Left ventricle myocardium inferior (tissue), 1 donor: ENCODE results near the gene HIC2. TPM values are rescaled to one million over a fixed set of nuclear protein-coding genes. Genes with fewer than 3 reads are reported as not detected.
A peak's percentile ranks its signal among the peaks of the same experiment; 100 is the strongest.
"Not testable (repeated sequence)": the region's sequence is repeated elsewhere in the genome, so short reads cannot be mapped to it uniquely, and the experiment has no call there.

Experiments
- DNase-seq: peaks from one replicate; pipeline ENCODE4 v3.0.0-alpha.2; 2020
- H3K27ac ChIP-seq: fragments of 200-600 bp; replicated peaks from 2 replicates; pipeline ENCODE4 v1.8.0; 2021
- H3K27me3 ChIP-seq: fragments of 200-600 bp; 2 replicates; pipeline ENCODE4 v1.8.0; 2021; ENCODE audit warnings: low read depth
- H3K36me3 ChIP-seq: fragments of 200-600 bp; 2 replicates; pipeline ENCODE4 v1.8.0; 2021
- H3K4me1 ChIP-seq: fragments of 200-600 bp; 2 replicates; pipeline ENCODE4 v1.8.0; 2021
- H3K4me3 ChIP-seq: fragments of 200-600 bp; 2 replicates; pipeline ENCODE4 v1.8.0; 2021; ENCODE audit warnings: mild to moderate bottlenecking, moderate library complexity
- H3K9me3 ChIP-seq: fragments of 200-600 bp; replicated peaks from 2 replicates; pipeline ENCODE4 v1.8.0; 2021
- intact Hi-C: fragments of 100-400 bp; cut with micrococcal nuclease; formaldehyde crosslinking; loops from one replicate; pipeline ENCODE4 v1.11.0; 2022
- long read RNA-seq: library from polyadenylated mRNA; unstranded; transcript quantifications from one replicate; pipeline ENCODE4 v2.0.0, GENCODE V29; 2021
- total RNA-seq: library from RNA; stranded (reverse); fragmentation: NEBNext Ultra II Directional; extraction: Animal tissue kit (Norgen Biotek cat#: 25700); gene quantifications from one replicate; pipeline ENCODE4 v1.2.1, GENCODE V29; 2021
- donor health status: DM: no; HTN: yes; CAD: no; lungs with severe emphysema.

The HIC2 gene, protein sequence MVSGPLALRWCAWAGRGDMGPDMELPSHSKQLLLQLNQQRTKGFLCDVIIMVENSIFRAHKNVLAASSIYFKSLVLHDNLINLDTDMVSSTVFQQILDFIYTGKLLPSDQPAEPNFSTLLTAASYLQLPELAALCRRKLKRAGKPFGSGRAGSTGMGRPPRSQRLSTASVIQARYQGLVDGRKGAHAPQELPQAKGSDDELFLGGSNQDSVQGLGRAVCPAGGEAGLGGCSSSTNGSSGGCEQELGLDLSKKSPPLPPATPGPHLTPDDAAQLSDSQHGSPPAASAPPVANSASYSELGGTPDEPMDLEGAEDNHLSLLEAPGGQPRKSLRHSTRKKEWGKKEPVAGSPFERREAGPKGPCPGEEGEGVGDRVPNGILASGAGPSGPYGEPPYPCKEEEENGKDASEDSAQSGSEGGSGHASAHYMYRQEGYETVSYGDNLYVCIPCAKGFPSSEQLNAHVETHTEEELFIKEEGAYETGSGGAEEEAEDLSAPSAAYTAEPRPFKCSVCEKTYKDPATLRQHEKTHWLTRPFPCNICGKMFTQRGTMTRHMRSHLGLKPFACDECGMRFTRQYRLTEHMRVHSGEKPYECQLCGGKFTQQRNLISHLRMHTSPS
- 1.5 TPM for total RNA-seq
- long read RNA-seq, full-length matches to known transcripts = 1 of 4 reads
- long read RNA-seq, partial matches to known transcripts = 0 of 4 reads
- long read RNA-seq, other reads (novel, unspliced or antisense) = 3 of 4 reads

DNA sequence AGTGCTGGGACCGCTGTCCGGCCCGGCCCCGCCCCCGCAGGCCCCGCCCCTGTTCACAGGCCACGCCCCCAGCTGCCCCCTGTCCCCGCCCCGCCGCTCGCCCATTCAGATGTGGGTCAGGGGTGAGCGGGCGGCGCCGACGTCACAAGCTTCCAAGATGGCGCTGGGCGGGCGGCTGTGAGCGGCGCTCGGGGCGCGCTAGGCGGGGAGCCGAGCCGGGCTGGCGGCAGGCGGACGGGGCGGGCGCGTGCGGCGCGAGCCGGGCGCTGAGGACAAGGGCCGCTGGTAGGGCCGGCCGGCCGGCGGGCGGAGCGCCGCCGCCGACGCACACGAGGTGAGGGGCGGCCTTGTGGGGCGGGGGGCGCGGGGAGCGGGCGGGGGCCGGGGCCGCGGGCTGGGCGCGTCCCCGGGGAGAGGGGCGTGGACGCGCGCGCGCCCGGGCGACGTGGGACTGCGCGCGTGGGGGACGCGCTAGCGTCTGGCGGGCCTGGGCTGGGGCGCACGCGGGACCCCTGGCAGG lies at the start of gene HIC2:
Gene HIC2 (plus strand): TSS at position 145 of the 520 bp plus-strand sequence. CDS start 25,461 bp downstream, outside the sequence.
- intact Hi-C loops, H3K36me3 ChIP-seq, H3K27me3 ChIP-seq, DNase-seq, H3K9me3 ChIP-seq, H3K4me1 ChIP-seq: not testable (repeated sequence)
- Histone ChIP-seq H3K27ac (peak within 1 kb of the TSS; percentile 62), H3K4me3 (peak within 1 kb of the TSS; percentile 66)

DNA sequence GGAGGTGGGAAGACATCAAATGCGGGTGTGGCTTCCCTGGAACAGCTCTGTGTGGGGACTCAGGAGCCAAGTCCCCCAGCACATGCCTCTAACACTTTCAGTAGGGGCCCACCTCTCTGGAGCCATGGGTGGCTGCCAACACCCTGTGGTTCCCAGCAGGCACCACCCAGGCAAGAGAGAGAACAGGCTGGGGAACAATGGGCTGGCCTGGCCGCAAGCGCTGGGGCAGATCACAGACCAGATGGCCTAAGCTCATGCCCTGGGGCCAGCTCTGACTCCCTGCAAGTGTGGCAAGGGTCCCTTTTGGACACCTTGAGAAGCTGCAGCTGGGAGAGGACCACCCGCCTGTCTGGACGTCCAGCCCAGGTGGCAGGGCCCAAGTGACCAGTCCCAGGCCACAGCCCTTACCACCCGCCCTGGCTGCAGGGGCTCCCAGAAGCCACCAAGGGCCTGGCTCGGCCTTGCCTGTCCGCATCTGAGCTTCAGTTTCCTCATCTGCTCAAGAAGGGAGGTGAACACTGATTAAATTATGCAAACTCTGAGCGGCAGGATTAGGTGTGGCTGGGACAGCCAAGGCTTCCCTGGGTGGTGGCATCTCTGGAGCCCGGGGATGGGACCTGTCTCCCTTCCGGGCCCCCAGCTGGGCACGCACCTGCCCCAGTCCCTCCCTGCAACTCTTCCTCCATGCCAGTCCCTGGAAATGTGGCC lies 48.4 kb upstream of the HIC2 start:
- H3K9me3 ChIP-seq, H3K27ac ChIP-seq, H3K27me3 ChIP-seq, intact Hi-C loops, H3K4me1 ChIP-seq, DNase-seq, H3K36me3 ChIP-seq, H3K4me3 ChIP-seq: not testable (repeated sequence)

DNA sequence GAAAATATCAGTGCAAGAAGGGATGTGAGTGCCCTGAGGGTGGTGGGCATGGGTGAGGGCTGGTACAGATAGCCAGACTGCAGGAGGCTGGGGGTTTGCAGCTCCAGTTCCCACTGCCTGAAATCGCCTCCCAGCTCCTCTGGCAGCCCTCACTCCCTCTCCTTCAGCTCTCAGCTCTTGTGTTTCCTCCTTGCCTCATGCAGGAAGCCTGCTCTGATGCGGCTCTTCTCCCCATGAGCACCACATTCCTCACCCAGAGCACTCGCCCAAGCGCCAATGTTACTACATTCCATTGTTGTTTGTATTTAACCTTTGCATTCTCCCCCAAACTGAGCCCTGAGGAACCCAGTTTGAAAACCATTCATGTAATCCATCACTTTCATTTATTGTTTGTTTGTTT lies 41.3 kb upstream of the HIC2 start:
- H3K4me3 ChIP-seq, DNase-seq, H3K27ac ChIP-seq, H3K27me3 ChIP-seq, H3K36me3 ChIP-seq, H3K9me3 ChIP-seq, H3K4me1 ChIP-seq, intact Hi-C loops: not testable (repeated sequence)

DNA sequence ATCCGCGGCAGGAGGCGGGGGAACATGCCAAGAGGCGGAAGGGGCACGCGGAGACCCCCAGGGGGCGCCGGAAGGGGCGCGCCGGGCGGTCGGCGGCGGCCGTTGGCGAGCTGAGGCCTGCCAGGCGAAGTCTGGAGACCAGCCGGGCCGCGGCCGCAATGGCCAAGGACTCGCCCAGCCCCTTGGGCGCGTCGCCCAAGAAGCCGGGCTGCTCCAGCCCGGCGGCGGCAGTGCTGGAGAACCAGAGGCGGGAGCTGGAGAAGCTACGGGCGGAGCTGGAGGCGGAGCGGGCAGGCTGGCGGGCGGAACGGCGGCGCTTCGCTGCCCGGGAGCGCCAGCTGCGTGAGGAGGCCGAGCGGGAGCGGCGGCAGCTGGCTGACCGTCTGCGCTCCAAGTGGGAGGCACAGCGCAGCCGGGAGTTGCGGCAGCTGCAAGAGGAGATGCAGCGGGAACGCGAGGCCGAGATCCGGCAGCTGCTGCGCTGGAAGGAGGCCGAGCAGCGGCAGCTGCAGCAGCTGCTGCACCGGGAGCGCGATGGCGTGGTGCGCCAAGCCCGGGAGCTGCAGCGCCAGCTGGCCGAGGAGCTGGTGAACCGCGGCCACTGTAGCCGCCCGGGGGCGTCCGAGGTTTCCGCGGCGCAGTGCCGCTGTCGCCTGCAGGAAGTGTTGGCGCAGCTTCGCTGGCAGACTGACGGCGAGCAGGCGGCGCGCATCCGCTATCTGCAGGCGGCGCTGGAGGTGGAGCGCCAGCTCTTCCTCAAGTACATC lies 33.3 kb upstream of the HIC2 start, which contains the start of gene RIMBP3B:
Gene RIMBP3B (plus strand): TSS at position 51 of the 767 bp plus-strand sequence. CDS start 108 bp downstream, at position 159.
- H3K9me3 ChIP-seq, H3K4me3 ChIP-seq, H3K27ac ChIP-seq, H3K4me1 ChIP-seq, DNase-seq, H3K27me3 ChIP-seq, H3K36me3 ChIP-seq, intact Hi-C loops: not testable (repeated sequence)

DNA sequence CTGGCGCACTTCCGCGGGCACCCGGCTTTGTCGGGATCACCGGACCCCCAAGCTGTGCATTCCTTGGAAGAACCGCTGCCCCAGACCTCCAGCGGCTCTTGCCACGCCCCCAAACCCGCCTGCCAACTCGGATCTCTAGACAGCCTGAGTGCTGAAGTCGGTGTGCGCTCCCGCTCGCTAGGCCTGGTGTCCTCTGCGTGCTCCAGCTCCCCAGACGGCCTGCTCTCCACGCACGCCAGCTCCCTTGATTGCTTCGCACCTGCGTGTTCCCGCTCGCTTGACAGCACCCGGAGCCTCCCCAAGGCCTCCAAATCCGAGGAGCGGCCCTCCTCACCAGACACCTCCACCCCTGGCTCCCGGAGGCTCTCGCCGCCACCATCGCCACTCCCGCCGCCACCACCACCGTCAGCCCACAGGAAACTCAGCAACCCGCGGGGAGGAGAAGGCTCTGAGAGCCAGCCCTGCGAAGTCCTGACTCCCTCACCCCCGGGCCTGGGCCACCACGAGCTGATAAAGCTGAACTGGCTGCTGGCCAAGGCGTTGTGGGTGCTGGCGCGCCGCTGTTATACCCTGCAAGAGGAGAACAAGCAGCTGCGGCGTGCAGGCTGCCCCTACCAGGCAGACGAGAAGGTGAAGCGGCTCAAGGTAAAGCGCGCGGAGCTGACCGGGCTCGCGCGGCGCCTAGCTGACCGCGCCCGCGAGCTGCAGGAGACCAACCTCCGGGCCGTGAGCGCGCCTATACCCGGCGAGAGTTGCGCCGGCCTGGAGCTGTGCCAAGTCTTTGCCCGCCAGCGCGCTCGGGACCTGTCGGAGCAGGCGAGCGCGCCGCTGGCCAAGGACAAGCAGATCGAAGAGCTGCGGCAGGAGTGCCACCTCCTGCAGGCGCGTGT lies 32.5 kb upstream of the HIC2 start:
- DNase-seq, intact Hi-C loops, H3K4me3 ChIP-seq, H3K27ac ChIP-seq, H3K36me3 ChIP-seq, H3K4me1 ChIP-seq, H3K27me3 ChIP-seq, H3K9me3 ChIP-seq: not testable (repeated sequence)

DNA sequence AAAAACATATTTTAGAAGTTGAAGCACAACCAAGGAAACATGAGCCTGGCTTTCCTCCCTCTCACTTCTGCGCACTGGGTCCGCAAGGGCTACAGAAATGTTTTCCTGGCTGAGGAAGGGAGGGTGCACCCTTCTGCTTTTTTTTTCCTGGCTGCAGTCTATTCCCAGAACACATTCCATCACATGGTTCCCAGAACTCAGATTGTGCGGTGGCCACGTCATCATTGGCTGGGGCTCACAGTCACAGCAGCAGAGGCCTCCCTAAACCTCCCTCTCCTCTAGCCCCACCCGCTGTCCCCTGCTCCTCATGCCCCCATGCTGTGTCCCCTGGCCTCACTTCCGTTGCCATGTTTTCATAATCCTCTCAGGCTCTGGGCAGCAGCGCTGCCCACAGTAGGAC lies 27.7 kb upstream of the HIC2 start:
- H3K9me3 ChIP-seq, H3K36me3 ChIP-seq, intact Hi-C loops, H3K4me3 ChIP-seq, H3K27ac ChIP-seq, DNase-seq, H3K4me1 ChIP-seq, H3K27me3 ChIP-seq: not testable (repeated sequence)

DNA sequence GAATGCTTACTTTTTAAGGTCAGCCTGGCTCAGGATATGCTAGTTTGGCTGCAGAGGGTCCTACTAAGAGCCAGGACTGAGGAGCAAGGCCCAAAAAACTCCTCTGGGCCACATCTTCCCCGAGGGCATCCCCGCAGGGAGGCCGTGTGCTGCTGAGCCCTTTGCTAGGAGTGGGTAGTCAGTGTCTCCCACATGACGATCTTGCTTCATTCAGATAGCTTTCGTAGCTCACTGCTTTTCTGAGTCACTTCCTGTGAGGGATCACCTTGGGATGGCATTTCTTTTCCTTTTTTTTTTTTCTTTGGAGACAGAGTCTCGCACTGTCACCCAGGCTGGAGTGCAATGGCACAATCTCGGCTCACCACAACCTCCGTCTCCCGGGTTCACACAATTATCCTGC lies 27.2 kb upstream of the HIC2 start:
- DNase-seq, H3K4me3 ChIP-seq, H3K4me1 ChIP-seq, H3K27ac ChIP-seq, H3K9me3 ChIP-seq, intact Hi-C loops, H3K27me3 ChIP-seq, H3K36me3 ChIP-seq: not testable (repeated sequence)

DNA sequence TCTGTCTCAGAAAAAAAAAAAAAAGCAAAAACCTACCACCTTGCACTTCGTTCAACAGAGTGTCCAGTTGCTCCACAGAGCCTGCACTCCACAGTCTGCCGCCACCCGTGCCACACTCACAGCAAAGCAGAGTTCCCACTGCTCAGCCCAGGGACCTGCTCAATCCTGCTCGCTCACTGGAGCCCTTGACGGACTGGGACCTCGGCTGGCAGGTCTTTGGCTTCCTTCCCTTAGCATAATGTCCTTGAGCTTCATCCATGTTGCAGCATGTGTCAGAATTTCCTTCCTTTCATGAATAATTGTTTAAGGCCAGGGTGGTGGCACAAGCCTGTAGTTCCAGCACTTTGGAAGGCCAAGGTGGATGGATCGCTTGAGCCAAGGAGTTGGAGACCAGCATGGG lies 22.6 kb upstream of the HIC2 start:
- H3K4me1 ChIP-seq, H3K4me3 ChIP-seq, H3K36me3 ChIP-seq, H3K27me3 ChIP-seq, H3K9me3 ChIP-seq, H3K27ac ChIP-seq, intact Hi-C loops, DNase-seq: not testable (repeated sequence)

DNA sequence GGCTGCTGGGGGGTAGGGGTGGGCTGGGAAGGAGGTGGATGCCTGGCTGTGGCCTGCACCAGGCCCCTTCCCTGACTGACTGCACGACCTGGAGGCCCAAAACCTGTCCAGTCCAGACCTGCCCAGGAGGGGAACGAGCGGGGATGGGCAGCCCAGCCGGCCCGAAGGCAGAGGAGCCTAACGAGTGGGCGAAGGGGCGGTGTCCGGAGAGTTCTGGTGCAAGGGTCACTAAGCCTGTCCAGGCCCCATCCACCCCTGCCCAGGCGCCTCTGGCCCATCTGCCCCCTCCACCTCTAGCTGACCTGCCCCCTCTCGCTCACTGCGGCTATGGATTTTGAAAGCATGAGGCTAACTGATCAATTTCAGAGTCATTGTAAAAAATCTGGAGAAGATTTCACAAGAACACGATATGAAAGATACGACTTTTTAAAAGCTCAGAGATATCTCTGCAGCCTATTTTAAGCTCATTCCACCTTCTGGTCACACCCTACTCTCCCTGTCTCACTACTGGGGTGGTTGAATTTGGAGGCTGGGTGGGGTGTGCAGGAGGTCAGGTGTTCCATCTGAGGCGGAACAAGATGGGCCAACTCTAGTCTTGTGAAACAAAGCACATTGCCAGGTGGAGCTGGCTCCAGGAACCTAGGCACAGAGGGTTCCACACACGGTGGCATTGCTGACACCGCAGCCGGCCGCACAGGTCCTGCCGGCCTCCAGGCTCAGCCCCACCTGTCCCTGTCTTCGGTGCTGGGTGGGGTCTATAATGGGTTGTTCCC lies 15.8 kb upstream of the HIC2 start:
- H3K4me1 ChIP-seq, H3K9me3 ChIP-seq, H3K27me3 ChIP-seq, intact Hi-C loops, DNase-seq, H3K4me3 ChIP-seq, H3K36me3 ChIP-seq, H3K27ac ChIP-seq: not testable (repeated sequence)

DNA sequence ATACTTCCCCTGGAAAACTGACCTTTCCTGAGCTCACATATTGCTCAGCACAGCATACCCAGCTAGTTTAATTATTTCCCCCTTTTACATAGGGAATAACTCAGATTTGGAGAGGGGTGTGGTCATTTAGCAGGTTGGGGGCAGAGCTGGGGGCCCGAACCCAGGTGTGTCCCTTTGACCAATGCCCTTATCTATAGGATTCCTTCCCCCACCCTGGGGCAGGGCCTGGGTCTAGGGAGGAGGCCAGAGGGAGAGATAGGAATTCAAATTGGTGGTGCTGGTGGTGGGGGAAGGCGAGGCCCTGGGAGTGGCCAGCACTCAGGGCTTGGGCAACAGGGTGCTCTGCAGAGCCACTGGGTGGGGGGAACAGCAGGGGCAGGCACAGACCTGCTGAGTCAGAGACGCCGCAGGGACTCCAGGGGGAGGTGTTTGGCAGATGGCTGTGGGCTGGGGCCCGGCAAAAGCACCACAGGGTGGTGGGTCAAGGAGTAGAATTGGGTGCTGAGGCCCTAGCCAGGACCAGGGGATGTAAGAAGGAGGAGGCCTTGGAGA lies 14.3 kb upstream of the HIC2 start:
- H3K9me3 ChIP-seq, intact Hi-C loops, H3K27ac ChIP-seq, DNase-seq, H3K4me3 ChIP-seq, H3K4me1 ChIP-seq, H3K27me3 ChIP-seq, H3K36me3 ChIP-seq: not testable (repeated sequence)

DNA sequence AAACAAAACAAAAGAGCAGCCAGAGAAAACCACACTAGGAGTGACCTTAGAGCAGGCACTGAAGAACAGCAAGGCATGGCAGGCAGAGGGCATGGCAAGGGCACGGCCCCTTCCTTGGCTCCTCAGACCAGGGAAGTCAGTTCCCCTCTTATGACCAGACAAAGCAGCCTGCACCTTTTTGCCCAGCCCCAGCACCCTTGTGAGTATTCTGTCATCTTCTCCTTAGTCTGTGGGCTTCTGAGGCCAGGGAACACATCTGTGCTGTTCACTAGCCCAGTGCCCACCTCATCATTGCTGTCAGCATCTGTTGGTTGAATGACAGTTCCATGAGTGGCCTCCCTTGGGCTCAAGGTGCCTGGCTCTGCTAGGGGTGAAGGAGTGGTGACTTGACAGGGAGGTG lies 10.0 kb upstream of the HIC2 start:
- intact Hi-C loops, H3K27ac ChIP-seq, H3K36me3 ChIP-seq, H3K4me3 ChIP-seq, H3K4me1 ChIP-seq, H3K27me3 ChIP-seq, DNase-seq, H3K9me3 ChIP-seq: not testable (repeated sequence)
